Measurements from ENCODE around the gene GCSH.
A peak's percentile ranks its signal among the peaks of the same experiment; 100 is the strongest.

Gene GCSH

GRCh38 chr16:81140930-81141780 lies 45.0 kb upstream of the GCSH start:
- H3K27me3 ChIP-seq (replicated peaks; ENCODE audit: insufficient read depth, low read length), result no peaks in the 10 kb centered on the region
- H3K27ac ChIP-seq (ENCODE audit: low read length), result no peak overlapping the region
- H3F3A ChIP-seq (ENCODE audit: insufficient read depth, low read length), result no peaks in the 10 kb centered on the region
- H4K20me1 ChIP-seq (ENCODE audit: insufficient read depth, low read length), result no peaks in the 10 kb centered on the region
- no peaks in the 10 kb centered on the region for H3K36me3 ChIP-seq (replicated peaks; ENCODE audit: insufficient read depth, low read length)
- no peak overlapping the region for H3K4me3 ChIP-seq (ENCODE audit: low read length)
- TF ChIP-seq EZH2phosphoT487 (IDR thresholded peaks at IDR 0.05; ENCODE audit: low read length) (no peak), CTCF (IDR thresholded peaks at IDR 0.05; ENCODE audit: low read length) (0 out of 2 replicates have a peak, but pooled peaks have one; percentile 6), EZH2 (optimal IDR thresholded peaks at IDR 0.05; ENCODE audit: low read depth, low read length) (no peak)
- DNase-seq, result no peak
- no peak overlapping the region for H2AFZ ChIP-seq (ENCODE audit: low read length)
- no peaks in the 10 kb centered on the region for H3K9me3 ChIP-seq (replicated peaks; ENCODE audit: insufficient read depth, low read length)
- no peaks in the 10 kb centered on the region for H3K9me2 ChIP-seq (replicated peaks; ENCODE audit: insufficient read depth, low read length)
- no peak overlapping the region for H3K9ac ChIP-seq (ENCODE audit: low read length)
- no peak overlapping the region for H3K4me2 ChIP-seq (ENCODE audit: low read depth, low read length)
- no peaks in the 10 kb centered on the region for H3K79me2 ChIP-seq (ENCODE audit: low read length)
- H3K4me1 ChIP-seq (ENCODE audit: low read length), result no peaks in the 10 kb centered on the region

- Histone ChIP-seq H4K20me1 (ENCODE audit: insufficient read depth, low read length) (no peaks in the 10 kb centered on the region), H3K27ac (ENCODE audit: low read length) (no peak overlapping the region), H3K4me3 (ENCODE audit: low read length) (no peak overlapping the region), H3F3A (ENCODE audit: insufficient read depth, low read length) (no peaks in the 10 kb centered on the region), H3K4me1 (ENCODE audit: low read length) (no peaks in the 10 kb centered on the region), H3K36me3 (replicated peaks; ENCODE audit: insufficient read depth, low read length) (no peaks in the 10 kb centered on the region), H3K27me3 (replicated peaks; ENCODE audit: insufficient read depth, low read length) (no peaks in the 10 kb centered on the region), H3K79me2 (ENCODE audit: low read length) (no peaks in the 10 kb centered on the region), H3K9me2 (replicated peaks; ENCODE audit: insufficient read depth, low read length) (no peaks in the 10 kb centered on the region), H3K9me3 (replicated peaks; ENCODE audit: insufficient read depth, low read length) (no peaks in the 10 kb centered on the region), H2AFZ (ENCODE audit: low read length) (no peak overlapping the region), H3K4me2 (ENCODE audit: low read depth, low read length) (no peak overlapping the region), H3K9ac (ENCODE audit: low read length) (no peak overlapping the region)
- DNase-seq, result no peak
- TF ChIP-seq CTCF (IDR thresholded peaks at IDR 0.05; ENCODE audit: low read length) (no peak), EZH2phosphoT487 (IDR thresholded peaks at IDR 0.05; ENCODE audit: low read length) (no peak), EZH2 (optimal IDR thresholded peaks at IDR 0.05; ENCODE audit: low read depth, low read length) (no peak)
These were observed 42.8 kb upstream of the GCSH start for GRCh38 chr16:81138831-81139557.

- Histone ChIP-seq H3K9me2 (replicated peaks; ENCODE audit: insufficient read depth, low read length) (no peaks in the 10 kb centered on the region), H2AFZ (ENCODE audit: low read length) (no peak overlapping the region), H3K79me2 (ENCODE audit: low read length) (no peaks in the 10 kb centered on the region), H4K20me1 (ENCODE audit: insufficient read depth, low read length) (no peaks in the 10 kb centered on the region), H3K4me1 (ENCODE audit: low read length) (no peaks in the 10 kb centered on the region), H3K9ac (ENCODE audit: low read length) (no peak overlapping the region), H3K36me3 (replicated peaks; ENCODE audit: insufficient read depth, low read length) (no peaks in the 10 kb centered on the region), H3K27ac (ENCODE audit: low read length) (no peak overlapping the region), H3F3A (ENCODE audit: insufficient read depth, low read length) (no peaks in the 10 kb centered on the region), H3K9me3 (replicated peaks; ENCODE audit: insufficient read depth, low read length) (no peaks in the 10 kb centered on the region), H3K4me2 (ENCODE audit: low read depth, low read length) (no peak overlapping the region), H3K4me3 (ENCODE audit: low read length) (no peak overlapping the region), H3K27me3 (replicated peaks; ENCODE audit: insufficient read depth, low read length) (no peaks in the 10 kb centered on the region)
- TF ChIP-seq EZH2 (optimal IDR thresholded peaks at IDR 0.05; ENCODE audit: low read depth, low read length) (no peak), CTCF (IDR thresholded peaks at IDR 0.05; ENCODE audit: low read length) (no peak), EZH2phosphoT487 (IDR thresholded peaks at IDR 0.05; ENCODE audit: low read length) (no peak)
- DNase-seq, result no peak
These were observed 41.6 kb upstream of the GCSH start for GRCh38 chr16:81137754-81138153.
